Activated naive CD4-positive, alpha-beta T cell treated with anti-CD3 and anti-CD28 coated beads, Interleukin-2, amount 50 U/mL, for 24 hours (primary cell): Measurements from ENCODE around the gene KCNJ5.

Source experiments
- H3K27ac Mint-ChIP-seq: one replicate; pipeline ENCODE4 v1.8.0; 2021; ENCODE audit warnings: mild to moderate bottlenecking, mixed read lengths
- H3K27me3 Mint-ChIP-seq: one replicate; pipeline ENCODE4 v1.8.0; 2021; ENCODE audit warnings: mixed read lengths
- H3K36me3 Mint-ChIP-seq: one replicate; pipeline ENCODE4 v1.8.0; 2021; ENCODE audit warnings: mixed read lengths
- H3K4me1 Mint-ChIP-seq: one replicate; pipeline ENCODE4 v1.8.0; 2021; ENCODE audit warnings: mixed read lengths
- H3K4me3 Mint-ChIP-seq: one replicate; pipeline ENCODE4 v1.8.0; 2021; ENCODE audit warnings: mild to moderate bottlenecking, mixed read lengths
- H3K9me3 Mint-ChIP-seq: one replicate; pipeline ENCODE4 v1.8.0; 2021; ENCODE audit warnings: mixed read lengths

Gene KCNJ5

GRCh38 chr11:128961645-128962044, 70.5 kb downstream of the KCNJ5 start:
- H3K27me3 Mint-ChIP-seq: peaks cover 3% of the 10 kb centered on the region
- no peaks in the 10 kb centered on the region for H3K9me3 Mint-ChIP-seq
- H3K4me1 Mint-ChIP-seq: peaks cover 11% of the 10 kb centered on the region
- H3K4me3 Mint-ChIP-seq: no peak overlapping the region
- no peaks in the 10 kb centered on the region for H3K36me3 Mint-ChIP-seq
- H3K27ac Mint-ChIP-seq: no peak overlapping the region

- no peak overlapping the region for H3K4me3 Mint-ChIP-seq
- peaks cover 11% of the 10 kb centered on the region for H3K4me1 Mint-ChIP-seq
- H3K36me3 Mint-ChIP-seq: no peaks in the 10 kb centered on the region
- H3K27ac Mint-ChIP-seq: no peak overlapping the region
- no peaks in the 10 kb centered on the region for H3K27me3 Mint-ChIP-seq
- H3K9me3 Mint-ChIP-seq: no peaks in the 10 kb centered on the region
Measured at GRCh38 chr11:128962896-128963295, 71.7 kb downstream of the KCNJ5 start.

GRCh38 chr11:128963744-128964325, 72.7 kb downstream of the KCNJ5 start:
- H3K36me3 Mint-ChIP-seq: no peaks in the 10 kb centered on the region

DNA sequence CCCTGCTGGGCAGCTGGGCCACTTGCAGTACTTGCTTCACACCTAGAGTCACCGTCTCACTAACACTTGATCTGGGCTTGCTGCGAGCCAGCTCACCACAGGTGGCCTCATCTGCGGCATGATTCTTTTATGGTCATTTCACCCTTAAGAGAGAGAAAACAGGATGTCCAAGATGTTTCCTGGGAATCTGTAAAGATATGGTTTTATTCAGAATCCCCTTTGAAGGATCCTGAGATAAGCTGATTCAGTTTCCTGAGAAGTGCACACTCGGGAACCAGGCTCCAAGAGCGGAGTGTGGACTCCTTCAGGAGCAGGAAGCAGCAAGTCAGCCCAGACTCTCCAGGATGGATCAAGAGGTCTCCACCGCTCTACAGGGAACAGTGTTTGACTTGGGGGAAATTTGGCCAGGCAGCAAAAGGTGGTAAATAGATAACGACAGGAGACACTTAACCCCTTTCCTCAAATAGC, 73.3 kb downstream of the KCNJ5 start:
- Mint-ChIP-seq H3K4me1 (peaks cover 11% of the 10 kb centered on the region), H3K27ac (no peak overlapping the region), H3K4me3 (no peak overlapping the region), H3K9me3 (no peaks in the 10 kb centered on the region), H3K27me3 (no peaks in the 10 kb centered on the region), H3K36me3 (no peaks in the 10 kb centered on the region)

More at GRCh38 chr11:128963744-128964325, 72.7 kb downstream of the KCNJ5 start:
- Mint-ChIP-seq H3K27ac (no peak overlapping the region), H3K27me3 (no peaks in the 10 kb centered on the region), H3K4me1 (peaks cover 11% of the 10 kb centered on the region), H3K4me3 (no peak overlapping the region), H3K9me3 (no peaks in the 10 kb centered on the region)

DNA sequence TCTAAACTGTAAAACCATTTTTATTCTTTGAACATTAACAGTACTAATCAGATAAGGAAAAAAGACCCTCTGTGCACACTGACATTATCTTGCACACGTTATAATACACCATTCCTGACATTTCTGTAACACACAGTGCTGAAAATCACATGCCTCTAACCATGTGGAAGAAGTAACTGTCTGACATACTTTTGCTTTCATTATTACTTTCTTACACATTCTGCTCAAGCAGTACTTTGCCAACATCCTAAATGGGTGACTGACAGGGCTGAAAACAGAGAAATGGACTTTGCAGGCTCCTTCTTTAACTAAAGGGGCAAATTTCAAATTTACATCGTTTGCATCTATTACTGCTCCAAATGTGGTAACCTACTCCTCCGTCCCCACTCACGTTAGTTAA, 74.3 kb downstream of the KCNJ5 start:
- Mint-ChIP-seq H3K36me3 (peaks cover 5% of the 10 kb centered on the region), H3K27ac (no peak overlapping the region), H3K9me3 (no peaks in the 10 kb centered on the region), H3K4me3 (no peak overlapping the region), H3K27me3 (no peaks in the 10 kb centered on the region), H3K4me1 (peaks cover 12% of the 10 kb centered on the region)

GRCh38 chr11:128967578-128967977, 76.4 kb downstream of the KCNJ5 start:
- Mint-ChIP-seq H3K9me3 (no peaks in the 10 kb centered on the region), H3K27me3 (no peaks in the 10 kb centered on the region), H3K36me3 (peaks cover 9% of the 10 kb centered on the region), H3K27ac (no peak overlapping the region), H3K4me1 (peaks cover 15% of the 10 kb centered on the region), H3K4me3 (no peak overlapping the region)

GRCh38 chr11:128968916-128969315, 77.8 kb downstream of the KCNJ5 start:
- Mint-ChIP-seq H3K4me1 (peaks cover 12% of the 10 kb centered on the region), H3K27me3 (no peaks in the 10 kb centered on the region), H3K27ac (no peak overlapping the region), H3K9me3 (no peaks in the 10 kb centered on the region), H3K4me3 (no peak overlapping the region), H3K36me3 (peaks cover 9% of the 10 kb centered on the region)
